Sigmoid colon (tissue), 4 donors: ENCODE results near the gene HCN4.

ENCODE experiments used
- EP300 ChIP-seq, 4 donors: sonication (generic); formaldehyde crosslinking; IDR thresholded peaks; one replicate each; pipeline ENCODE4 v1.6.1; 2017; ENCODE audit warnings: antibody characterized with exemption in 4 of 4
- POLR2A ChIP-seq, 2 donors: fragments of 450-650 bp; IDR thresholded peaks; one replicate each; pipeline ENCODE4 v1.6.1; 2016; ENCODE audit warnings: antibody characterized with exemption in 2 of 2, mild to moderate bottlenecking in 2 of 2, moderate library complexity in 2 of 2
- POLR2AphosphoS5 ChIP-seq, 4 donors: sonication (generic); formaldehyde crosslinking; IDR thresholded peaks; one replicate each; pipeline ENCODE4 v1.6.1; 2017; ENCODE audit warnings: antibody characterized with exemption in 4 of 4
- TF ChIP-seq, protein P1 (sequence below), 4 experiments: fragments of 450-650 bp in 3 of 4; fragments of 200-600 bp in 1 of 4; IDR thresholded peaks; one replicate each; pipeline ENCODE4 v1.5.1; 2016 to 2019; ENCODE audit warnings: antibody characterized with exemption in 4 of 4, mild to moderate bottlenecking in 3 of 4, moderate library complexity in 2 of 4

DNA sequence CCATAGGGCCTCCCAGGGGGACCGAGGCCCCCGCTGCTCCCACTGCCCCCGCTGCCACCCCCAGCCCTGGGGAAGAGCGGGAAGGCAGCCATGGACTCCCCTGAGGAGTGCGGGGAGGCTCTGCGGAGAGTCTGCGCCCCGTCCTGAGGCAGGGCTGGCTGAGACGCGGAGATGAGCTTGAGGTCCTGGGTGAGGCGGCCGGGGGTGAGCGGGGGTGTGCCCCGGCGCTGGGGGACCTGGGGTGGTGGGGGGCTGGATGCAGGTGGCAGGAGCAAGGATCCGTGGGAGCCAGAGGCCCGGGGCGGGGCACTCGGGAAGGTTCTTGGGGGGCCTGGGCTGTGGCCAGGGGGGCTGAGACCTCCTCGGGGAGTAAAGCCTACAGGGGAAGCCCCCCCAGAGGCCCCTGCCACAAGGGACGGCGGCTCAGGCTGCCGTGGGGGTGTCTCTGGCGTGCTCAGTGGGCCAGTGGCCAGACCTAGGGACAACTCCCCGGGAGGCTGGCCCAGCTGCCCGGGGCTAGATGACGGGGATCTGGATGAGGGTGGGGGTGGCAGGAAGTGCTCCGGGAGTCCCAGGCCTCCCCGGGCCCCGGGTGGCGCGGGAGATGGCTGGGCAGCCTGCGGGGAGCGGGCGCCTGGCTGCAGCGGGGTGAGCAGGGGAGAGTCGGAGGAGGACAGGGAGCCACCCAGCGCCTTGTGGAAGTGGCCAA, 45.9 kb downstream of the HCN4 start:
- TF ChIP-seq EP300 (IDR thresholded peaks at IDR 0.05) (no peak), POLR2AphosphoS5 (IDR thresholded peaks at IDR 0.05) (no peak), POLR2A (IDR thresholded peaks at IDR 0.05) (no peak)
- TF ChIP-seq, protein P1, sequence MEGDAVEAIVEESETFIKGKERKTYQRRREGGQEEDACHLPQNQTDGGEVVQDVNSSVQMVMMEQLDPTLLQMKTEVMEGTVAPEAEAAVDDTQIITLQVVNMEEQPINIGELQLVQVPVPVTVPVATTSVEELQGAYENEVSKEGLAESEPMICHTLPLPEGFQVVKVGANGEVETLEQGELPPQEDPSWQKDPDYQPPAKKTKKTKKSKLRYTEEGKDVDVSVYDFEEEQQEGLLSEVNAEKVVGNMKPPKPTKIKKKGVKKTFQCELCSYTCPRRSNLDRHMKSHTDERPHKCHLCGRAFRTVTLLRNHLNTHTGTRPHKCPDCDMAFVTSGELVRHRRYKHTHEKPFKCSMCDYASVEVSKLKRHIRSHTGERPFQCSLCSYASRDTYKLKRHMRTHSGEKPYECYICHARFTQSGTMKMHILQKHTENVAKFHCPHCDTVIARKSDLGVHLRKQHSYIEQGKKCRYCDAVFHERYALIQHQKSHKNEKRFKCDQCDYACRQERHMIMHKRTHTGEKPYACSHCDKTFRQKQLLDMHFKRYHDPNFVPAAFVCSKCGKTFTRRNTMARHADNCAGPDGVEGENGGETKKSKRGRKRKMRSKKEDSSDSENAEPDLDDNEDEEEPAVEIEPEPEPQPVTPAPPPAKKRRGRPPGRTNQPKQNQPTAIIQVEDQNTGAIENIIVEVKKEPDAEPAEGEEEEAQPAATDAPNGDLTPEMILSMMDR (IDR thresholded peaks at IDR 0.05) = no peak
